KOPT-K1 (cell line): ENCODE measurements around the gene DNER.
"Not testable (repeated sequence)": the region's sequence is repeated elsewhere in the genome, so short reads cannot be mapped to it uniquely, and the experiment has no call there.

Source experiments
- H3K27ac ChIP-seq: fragments of 200-600 bp; sonication (generic); 2 replicates; pipeline ENCODE4 v1.5.1; 2016; ENCODE audit warnings: antibody characterized with exemption, mild to moderate bottlenecking, low read depth, low read length; ENCODE audit not compliant: poor library complexity, severe bottlenecking
- H3K36me3 ChIP-seq: fragments of 200-600 bp; sonication (generic); 2 replicates; pipeline ENCODE4 v1.5.1; 2017; ENCODE audit warnings: antibody characterized with exemption, mild to moderate bottlenecking, low read length, moderate library complexity; ENCODE audit not compliant: insufficient read depth
- H3K9me3 ChIP-seq: fragments of 200-600 bp; sonication (generic); 2 replicates; pipeline ENCODE4 v1.5.1; 2017; ENCODE audit warnings: antibody characterized with exemption, low read length, mild to moderate bottlenecking; ENCODE audit not compliant: insufficient read depth, poor library complexity, severe bottlenecking

The DNER gene

DNA sequence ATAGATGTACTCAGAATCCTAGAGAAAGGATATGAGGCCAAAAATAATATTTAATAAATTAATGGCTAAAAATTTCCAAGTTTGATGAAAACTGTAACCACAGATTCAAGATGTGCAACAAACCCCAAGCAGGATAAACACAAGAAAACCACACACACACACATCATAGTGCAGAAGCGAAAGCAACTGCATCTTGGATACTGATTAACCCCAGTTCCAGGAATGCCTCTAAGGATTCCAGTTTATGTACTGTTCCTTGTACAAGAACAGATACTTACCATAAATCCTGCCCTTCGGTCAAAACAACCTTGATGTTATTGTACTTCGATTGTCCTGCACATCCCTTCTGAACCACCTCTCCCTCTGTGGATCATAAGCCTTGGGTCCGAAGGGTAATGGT is 320.4 kb downstream of the DNER start:
- peaks cover 6% of the 10 kb centered on the region for H3K9me3 ChIP-seq
- no peaks in the 10 kb centered on the region for H3K36me3 ChIP-seq
- no peak overlapping the region for H3K27ac ChIP-seq

- Histone ChIP-seq H3K36me3 (no peaks in the 10 kb centered on the region), H3K27ac (no peak overlapping the region), H3K9me3 (peaks cover 6% of the 10 kb centered on the region)
Measured at GRCh38 chr2:229392196-229392595, 322.2 kb downstream of the DNER start.

GRCh38 chr2:229388731-229389130 is 325.6 kb downstream of the DNER start:
- Histone ChIP-seq H3K27ac (no peak overlapping the region), H3K36me3 (no peaks in the 10 kb centered on the region)

DNA sequence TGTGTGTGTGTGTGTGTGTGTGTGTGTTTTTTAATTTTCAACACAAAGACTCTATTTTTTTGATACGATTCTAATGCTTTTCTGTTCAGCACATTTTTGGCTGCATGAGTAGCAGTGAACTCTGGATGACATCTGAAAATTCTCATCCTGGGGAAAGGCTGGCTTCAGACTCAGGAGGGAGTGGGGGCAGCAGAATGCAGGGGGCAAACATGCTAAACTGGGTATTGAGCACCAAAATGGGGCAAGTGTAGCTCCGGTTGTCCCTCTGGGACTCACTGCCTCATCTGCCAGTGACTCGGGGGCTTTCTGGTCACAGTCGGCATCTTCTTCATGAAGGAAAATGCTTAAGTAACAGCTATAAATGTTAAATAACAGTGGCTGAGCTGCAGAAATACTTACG is 326.5 kb downstream of the DNER start:
- Histone ChIP-seq H3K36me3 (no peaks in the 10 kb centered on the region), H3K9me3 (peaks cover 11% of the 10 kb centered on the region), H3K27ac (no peak overlapping the region)

More at GRCh38 chr2:229388731-229389130, 325.6 kb downstream of the DNER start:
- peaks cover 11% of the 10 kb centered on the region for H3K9me3 ChIP-seq

DNA sequence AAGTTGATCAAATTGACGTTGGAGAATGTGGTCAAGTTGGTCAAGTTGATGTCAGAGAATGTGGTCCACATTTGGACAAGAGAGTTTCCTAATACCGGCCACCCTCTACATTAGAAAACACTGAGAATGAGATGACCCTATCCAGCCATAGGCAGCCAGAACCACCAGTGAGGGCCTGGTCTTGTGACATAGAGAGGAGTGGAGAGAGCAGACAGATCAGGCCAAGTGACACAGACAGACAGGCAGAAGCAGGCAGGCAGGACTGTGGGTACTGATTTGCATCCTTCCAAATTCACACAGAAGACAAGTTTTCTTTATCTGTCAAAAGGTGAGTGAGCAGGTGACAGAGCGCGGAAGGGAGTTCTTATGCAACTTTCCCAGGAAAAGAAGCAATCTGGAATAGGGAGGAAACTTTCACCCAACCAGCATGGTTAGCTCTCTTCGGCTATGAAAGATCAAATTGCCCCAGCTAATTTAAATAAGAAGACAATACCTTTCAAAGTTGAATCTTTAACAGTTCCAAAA is 334.2 kb downstream of the DNER start:
- no peaks in the 10 kb centered on the region for H3K9me3 ChIP-seq
- no peaks in the 10 kb centered on the region for H3K36me3 ChIP-seq
- H3K27ac ChIP-seq, result no peak overlapping the region

DNA sequence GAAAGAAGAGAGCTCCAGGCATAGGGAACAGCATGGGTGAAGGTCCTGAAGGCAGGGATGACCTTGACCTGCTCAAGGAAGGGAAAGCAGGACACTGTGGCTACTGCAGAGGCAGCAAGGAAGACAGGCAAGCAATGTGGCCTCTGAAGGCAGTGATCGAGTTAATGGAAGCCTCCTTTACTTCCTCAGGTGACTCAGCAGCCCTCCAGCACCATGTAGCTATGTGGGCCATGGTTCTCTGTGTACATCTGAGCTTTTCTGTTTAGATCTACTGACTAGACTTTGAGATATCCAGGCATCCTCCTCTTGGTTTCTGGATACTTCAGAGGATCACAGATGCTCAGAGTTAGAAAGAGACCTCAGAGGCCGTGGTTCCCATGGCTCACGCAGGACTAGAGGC is 336.0 kb downstream of the DNER start:
- Histone ChIP-seq H3K27ac (no peak overlapping the region), H3K9me3 (no peaks in the 10 kb centered on the region), H3K36me3 (no peaks in the 10 kb centered on the region)

DNA sequence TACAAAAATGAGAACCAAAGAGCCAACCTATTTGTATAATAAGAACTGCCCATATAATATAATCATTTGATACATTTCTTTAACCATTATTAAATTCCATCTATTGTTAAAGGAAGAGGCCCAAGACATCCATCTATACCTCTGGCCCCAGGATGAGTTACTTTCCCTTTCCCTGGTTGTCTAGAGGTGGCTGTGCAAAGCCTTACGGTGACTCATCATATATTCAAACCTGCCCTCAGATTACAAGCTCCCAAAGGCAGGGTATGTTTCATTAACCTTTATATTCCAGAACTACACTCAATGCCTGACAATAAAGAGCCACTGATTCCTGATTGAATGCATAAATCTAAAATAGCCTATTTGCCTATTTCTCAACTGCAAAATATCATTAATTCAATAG is 337.5 kb downstream of the DNER start:
- Histone ChIP-seq H3K27ac (no peak overlapping the region), H3K36me3 (no peaks in the 10 kb centered on the region), H3K9me3 (no peaks in the 10 kb centered on the region)

- Histone ChIP-seq H3K27ac (no peak overlapping the region), H3K36me3 (no peaks in the 10 kb centered on the region), H3K9me3 (no peaks in the 10 kb centered on the region)
Measured at GRCh38 chr2:229375251-229375650, 339.1 kb downstream of the DNER start.

DNA sequence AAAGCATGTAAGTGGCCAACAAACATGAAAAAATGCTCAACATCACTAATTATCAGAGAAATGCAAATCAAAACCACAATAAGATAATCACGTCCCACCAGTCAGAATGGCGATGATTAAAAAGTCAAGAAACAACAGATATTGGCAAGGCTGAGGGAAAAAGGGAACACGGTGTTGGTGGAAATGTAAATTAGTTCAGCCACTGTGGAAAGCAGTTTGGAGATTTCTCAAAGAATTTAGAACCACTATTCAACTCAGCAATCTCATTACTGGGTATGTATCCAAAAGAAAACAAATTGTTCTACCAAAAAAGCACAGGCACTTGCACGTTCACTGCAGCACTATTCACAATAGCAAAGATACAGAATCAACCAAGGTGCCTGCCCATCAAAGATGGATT is 341.0 kb downstream of the DNER start:
- H3K36me3 ChIP-seq, H3K9me3 ChIP-seq: not testable (repeated sequence)

DNA sequence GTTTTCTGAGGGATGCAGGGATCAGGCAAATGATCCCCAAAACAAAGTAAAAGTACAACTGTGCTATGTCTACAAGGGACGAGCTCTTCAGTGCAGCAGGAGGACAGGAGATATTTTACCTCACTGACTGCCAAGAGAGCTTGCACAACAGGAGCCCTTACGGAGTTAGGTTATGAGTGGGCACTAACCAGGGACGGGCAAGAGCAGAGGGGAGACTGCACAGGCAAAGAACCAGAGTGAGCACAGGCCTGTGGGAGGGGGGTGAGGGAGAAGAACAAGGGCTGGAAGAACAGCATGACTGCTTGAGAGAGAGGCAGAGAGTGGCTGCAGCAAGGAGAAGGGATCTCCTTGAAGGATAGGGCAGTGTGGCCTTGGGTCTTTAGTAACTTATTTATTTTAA is 342.1 kb downstream of the DNER start:
- H3K27ac ChIP-seq, result no peak overlapping the region

More for the DNA sequence above, 341.0 kb downstream of the DNER start:
- H3K27ac ChIP-seq, result not testable (repeated sequence)

DNA sequence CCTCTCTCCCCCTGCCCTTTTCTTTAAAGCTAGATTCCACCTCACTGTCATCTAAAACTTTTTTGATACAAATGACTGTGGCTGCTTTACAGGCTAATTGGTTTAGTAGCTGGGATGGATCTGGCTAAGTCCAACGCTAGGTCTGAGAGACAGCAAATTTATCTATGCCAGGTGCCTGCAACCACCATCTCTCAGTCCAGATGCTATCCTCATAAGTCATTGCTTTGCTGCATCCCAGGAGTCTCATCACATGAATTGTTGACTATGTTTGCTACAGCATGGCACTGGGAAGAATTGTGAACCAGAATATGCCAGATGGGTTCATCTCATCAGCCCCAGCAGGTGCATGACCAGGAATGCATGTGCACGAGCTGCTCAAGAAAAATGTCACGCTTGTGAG is 343.3 kb downstream of the DNER start:
- no peaks in the 10 kb centered on the region for H3K36me3 ChIP-seq
- H3K9me3 ChIP-seq, result no peaks in the 10 kb centered on the region
- H3K27ac ChIP-seq, result no peak overlapping the region

More for the DNA sequence above, 342.1 kb downstream of the DNER start:
- H3K9me3 ChIP-seq, result no peaks in the 10 kb centered on the region
- H3K36me3 ChIP-seq, result no peaks in the 10 kb centered on the region

DNA sequence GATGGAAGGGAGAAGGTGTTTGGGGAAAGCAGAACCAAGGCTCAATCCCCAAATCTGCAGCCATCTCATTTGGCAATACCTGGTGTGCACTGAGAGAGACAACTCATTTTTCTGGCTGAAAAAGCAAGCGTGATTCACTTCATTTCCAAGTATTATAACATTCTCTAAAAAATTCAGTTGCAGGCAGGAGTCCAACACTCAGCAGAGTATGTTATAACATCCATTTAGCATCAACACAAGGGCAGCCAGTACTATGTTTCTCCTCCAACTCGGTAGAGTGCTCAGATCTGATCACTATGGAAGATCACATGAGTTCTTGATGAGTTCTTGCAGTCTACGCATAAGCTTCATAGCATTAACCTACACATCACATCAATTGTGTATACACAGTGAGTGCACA is 343.8 kb downstream of the DNER start:
- Histone ChIP-seq H3K36me3 (no peaks in the 10 kb centered on the region), H3K9me3 (no peaks in the 10 kb centered on the region), H3K27ac (no peak overlapping the region)

- Histone ChIP-seq H3K27ac (no peak overlapping the region), H3K9me3 (no peaks in the 10 kb centered on the region), H3K36me3 (no peaks in the 10 kb centered on the region)
Measured at GRCh38 chr2:229363185-229363814, 351.1 kb downstream of the DNER start.

- H3K9me3 ChIP-seq, result no peaks in the 10 kb centered on the region
- no peaks in the 10 kb centered on the region for H3K36me3 ChIP-seq
- no peak overlapping the region for H3K27ac ChIP-seq
Measured at GRCh38 chr2:229350883-229351282, 363.5 kb downstream of the DNER start.

DNA sequence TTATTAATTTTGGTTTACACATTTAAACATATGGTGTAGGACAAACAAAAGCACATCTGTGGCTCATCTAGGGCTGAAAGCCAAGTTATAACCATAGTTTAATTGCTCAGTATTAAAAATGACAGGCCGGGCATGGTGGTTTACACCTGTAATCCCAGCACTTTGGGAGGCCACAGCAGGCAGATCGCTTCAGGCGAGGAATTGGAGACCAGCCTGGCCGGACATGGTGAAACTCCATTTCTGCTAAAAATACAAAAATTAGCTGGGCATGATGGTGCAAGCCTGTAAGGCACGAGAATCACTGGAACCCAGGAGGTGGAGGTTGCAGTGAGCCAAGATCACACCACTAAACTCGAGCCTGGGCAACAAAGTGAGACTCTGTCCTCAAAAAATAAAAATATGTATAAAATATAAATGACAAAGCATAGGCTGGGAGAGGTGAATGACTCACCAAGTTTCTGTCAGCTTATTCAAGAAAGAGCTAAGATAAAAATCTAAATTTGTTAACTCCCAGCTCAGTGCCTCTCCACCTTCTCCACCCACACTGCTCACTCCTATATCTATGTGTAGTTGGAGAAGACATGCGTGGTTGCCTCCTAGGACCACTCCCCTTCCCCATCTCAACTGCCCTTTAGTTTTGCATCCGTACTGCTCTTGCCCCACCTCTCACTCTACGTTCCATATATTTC is 364.1 kb downstream of the DNER start:
- no peaks in the 10 kb centered on the region for H3K36me3 ChIP-seq
- H3K27ac ChIP-seq, result no peak overlapping the region
- no peaks in the 10 kb centered on the region for H3K9me3 ChIP-seq

GRCh38 chr2:229348128-229348527 is 366.2 kb downstream of the DNER start:
- no peaks in the 10 kb centered on the region for H3K36me3 ChIP-seq
- H3K9me3 ChIP-seq, result no peaks in the 10 kb centered on the region
- no peak overlapping the region for H3K27ac ChIP-seq
